ENCODE results near the gene NAGS. TPM values are rescaled to one million over a fixed set of nuclear protein-coding genes. Genes with fewer than 3 reads are reported as not detected.

Gene NAGS
- total and polyA plus RNA-seq, 2 experiments from 2014 or later = 4.2 to 7.2 TPM

DNA sequence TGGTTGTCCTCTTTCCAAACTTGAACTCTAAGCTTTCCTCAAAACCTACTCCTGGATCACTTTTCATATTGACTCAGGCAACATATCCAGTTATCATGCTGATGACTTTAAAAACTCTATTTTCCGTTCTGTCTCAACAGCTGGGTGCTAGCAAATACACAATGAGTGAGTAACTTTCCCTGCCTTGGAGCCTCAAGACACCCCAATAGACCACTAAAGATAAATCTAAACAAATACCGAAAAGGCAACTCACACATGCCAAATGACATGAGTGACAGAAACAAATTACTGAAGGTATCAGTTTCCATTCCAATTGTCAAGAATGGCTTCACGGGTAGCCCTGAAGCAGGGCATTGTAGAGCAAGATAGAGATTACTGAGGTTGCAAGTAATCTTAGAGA is 26.1 kb downstream of the NAGS start:
- H3K27ac Mint-ChIP-seq = no peak overlapping the region
- TF ChIP-seq CREB1 (CRISPR knock-in tag; IDR thresholded peaks at IDR 0.05; ENCODE audit: low read depth) (no peak), NANOG (IDR thresholded peaks at IDR 0.05; ENCODE audit: borderline replicate concordance) (no peak)
- TF ChIP-seq, protein P1, sequence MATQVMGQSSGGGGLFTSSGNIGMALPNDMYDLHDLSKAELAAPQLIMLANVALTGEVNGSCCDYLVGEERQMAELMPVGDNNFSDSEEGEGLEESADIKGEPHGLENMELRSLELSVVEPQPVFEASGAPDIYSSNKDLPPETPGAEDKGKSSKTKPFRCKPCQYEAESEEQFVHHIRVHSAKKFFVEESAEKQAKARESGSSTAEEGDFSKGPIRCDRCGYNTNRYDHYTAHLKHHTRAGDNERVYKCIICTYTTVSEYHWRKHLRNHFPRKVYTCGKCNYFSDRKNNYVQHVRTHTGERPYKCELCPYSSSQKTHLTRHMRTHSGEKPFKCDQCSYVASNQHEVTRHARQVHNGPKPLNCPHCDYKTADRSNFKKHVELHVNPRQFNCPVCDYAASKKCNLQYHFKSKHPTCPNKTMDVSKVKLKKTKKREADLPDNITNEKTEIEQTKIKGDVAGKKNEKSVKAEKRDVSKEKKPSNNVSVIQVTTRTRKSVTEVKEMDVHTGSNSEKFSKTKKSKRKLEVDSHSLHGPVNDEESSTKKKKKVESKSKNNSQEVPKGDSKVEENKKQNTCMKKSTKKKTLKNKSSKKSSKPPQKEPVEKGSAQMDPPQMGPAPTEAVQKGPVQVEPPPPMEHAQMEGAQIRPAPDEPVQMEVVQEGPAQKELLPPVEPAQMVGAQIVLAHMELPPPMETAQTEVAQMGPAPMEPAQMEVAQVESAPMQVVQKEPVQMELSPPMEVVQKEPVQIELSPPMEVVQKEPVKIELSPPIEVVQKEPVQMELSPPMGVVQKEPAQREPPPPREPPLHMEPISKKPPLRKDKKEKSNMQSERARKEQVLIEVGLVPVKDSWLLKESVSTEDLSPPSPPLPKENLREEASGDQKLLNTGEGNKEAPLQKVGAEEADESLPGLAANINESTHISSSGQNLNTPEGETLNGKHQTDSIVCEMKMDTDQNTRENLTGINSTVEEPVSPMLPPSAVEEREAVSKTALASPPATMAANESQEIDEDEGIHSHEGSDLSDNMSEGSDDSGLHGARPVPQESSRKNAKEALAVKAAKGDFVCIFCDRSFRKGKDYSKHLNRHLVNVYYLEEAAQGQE (IDR thresholded peaks at IDR 0.05; ENCODE audit: unreplicated experiment) = no peak
- ATAC-seq = no peak

DNA sequence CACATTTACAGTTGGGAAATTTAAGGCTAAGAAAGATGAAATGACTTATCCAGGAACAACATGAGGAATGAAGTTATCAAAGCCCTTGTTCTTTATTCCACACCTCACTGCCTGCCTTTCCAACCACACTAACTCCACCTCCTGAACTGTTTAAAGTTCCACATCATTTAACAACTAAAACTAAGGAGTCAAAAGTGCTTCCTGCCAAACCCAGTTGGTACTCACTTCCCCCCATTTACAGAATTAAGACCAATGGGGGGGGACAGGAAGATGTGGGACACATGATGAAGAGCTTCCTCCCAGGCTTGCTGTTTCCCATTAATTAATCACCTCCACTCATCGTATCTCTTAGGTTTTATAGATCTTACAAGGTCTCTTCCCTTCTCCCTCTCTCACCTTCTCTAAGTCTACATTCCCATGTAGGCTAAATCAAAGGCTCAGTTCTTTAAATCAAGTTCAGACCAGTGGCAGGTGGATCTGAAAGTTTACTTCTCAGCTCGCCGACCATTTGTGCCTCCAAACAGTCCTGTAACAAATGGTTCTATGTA is 29.5 kb downstream of the NAGS start:
- Mint-ChIP-seq H3K36me3 (ENCODE audit: low read depth) (peaks cover 68% of the 10 kb centered on the region), H3K27me3 (ENCODE audit: insufficient read depth, low read depth, poor library complexity) (peaks cover 2% of the 10 kb centered on the region), H3K27ac (no peak overlapping the region), H3K4me1 (no peaks in the 10 kb centered on the region), H3K4me3 (no peak overlapping the region), H3K9me3 (no peaks in the 10 kb centered on the region)
- no peak overlapping the region for H3K4me2 ChIP-seq
- no peak for DNase-seq (ENCODE audit: low spot score)
- no peak overlapping the region for H2AFZ ChIP-seq
- peaks cover 36% of the 10 kb centered on the region for H3K36me3 ChIP-seq (ENCODE audit: insufficient read depth)
- peaks cover 26% of the 10 kb centered on the region for H4K20me1 ChIP-seq (replicated peaks; ENCODE audit: insufficient read depth)
- H3K27me3 ChIP-seq (ENCODE audit: insufficient read depth) = no peaks in the 10 kb centered on the region
- no peak overlapping the region for H3K27ac ChIP-seq (ENCODE audit: low read depth)
- no peak overlapping the region for H3K4me3 ChIP-seq
- peaks cover 14% of the 10 kb centered on the region for H3K79me2 ChIP-seq (replicated peaks; ENCODE audit: insufficient read depth)
- H3K9me2 ChIP-seq (ENCODE audit: insufficient read depth) = no peaks in the 10 kb centered on the region
- H3K4me1 ChIP-seq (ENCODE audit: insufficient read depth) = no peaks in the 10 kb centered on the region
- ATAC-seq = no peak
- peaks cover 16% of the 10 kb centered on the region for H3F3A ChIP-seq (replicated peaks; ENCODE audit: low read depth)
- no peak for TF ChIP-seq POLR2AphosphoS5 (IDR thresholded peaks at IDR 0.05; ENCODE audit: low read depth)
- TF ChIP-seq, protein P2, sequence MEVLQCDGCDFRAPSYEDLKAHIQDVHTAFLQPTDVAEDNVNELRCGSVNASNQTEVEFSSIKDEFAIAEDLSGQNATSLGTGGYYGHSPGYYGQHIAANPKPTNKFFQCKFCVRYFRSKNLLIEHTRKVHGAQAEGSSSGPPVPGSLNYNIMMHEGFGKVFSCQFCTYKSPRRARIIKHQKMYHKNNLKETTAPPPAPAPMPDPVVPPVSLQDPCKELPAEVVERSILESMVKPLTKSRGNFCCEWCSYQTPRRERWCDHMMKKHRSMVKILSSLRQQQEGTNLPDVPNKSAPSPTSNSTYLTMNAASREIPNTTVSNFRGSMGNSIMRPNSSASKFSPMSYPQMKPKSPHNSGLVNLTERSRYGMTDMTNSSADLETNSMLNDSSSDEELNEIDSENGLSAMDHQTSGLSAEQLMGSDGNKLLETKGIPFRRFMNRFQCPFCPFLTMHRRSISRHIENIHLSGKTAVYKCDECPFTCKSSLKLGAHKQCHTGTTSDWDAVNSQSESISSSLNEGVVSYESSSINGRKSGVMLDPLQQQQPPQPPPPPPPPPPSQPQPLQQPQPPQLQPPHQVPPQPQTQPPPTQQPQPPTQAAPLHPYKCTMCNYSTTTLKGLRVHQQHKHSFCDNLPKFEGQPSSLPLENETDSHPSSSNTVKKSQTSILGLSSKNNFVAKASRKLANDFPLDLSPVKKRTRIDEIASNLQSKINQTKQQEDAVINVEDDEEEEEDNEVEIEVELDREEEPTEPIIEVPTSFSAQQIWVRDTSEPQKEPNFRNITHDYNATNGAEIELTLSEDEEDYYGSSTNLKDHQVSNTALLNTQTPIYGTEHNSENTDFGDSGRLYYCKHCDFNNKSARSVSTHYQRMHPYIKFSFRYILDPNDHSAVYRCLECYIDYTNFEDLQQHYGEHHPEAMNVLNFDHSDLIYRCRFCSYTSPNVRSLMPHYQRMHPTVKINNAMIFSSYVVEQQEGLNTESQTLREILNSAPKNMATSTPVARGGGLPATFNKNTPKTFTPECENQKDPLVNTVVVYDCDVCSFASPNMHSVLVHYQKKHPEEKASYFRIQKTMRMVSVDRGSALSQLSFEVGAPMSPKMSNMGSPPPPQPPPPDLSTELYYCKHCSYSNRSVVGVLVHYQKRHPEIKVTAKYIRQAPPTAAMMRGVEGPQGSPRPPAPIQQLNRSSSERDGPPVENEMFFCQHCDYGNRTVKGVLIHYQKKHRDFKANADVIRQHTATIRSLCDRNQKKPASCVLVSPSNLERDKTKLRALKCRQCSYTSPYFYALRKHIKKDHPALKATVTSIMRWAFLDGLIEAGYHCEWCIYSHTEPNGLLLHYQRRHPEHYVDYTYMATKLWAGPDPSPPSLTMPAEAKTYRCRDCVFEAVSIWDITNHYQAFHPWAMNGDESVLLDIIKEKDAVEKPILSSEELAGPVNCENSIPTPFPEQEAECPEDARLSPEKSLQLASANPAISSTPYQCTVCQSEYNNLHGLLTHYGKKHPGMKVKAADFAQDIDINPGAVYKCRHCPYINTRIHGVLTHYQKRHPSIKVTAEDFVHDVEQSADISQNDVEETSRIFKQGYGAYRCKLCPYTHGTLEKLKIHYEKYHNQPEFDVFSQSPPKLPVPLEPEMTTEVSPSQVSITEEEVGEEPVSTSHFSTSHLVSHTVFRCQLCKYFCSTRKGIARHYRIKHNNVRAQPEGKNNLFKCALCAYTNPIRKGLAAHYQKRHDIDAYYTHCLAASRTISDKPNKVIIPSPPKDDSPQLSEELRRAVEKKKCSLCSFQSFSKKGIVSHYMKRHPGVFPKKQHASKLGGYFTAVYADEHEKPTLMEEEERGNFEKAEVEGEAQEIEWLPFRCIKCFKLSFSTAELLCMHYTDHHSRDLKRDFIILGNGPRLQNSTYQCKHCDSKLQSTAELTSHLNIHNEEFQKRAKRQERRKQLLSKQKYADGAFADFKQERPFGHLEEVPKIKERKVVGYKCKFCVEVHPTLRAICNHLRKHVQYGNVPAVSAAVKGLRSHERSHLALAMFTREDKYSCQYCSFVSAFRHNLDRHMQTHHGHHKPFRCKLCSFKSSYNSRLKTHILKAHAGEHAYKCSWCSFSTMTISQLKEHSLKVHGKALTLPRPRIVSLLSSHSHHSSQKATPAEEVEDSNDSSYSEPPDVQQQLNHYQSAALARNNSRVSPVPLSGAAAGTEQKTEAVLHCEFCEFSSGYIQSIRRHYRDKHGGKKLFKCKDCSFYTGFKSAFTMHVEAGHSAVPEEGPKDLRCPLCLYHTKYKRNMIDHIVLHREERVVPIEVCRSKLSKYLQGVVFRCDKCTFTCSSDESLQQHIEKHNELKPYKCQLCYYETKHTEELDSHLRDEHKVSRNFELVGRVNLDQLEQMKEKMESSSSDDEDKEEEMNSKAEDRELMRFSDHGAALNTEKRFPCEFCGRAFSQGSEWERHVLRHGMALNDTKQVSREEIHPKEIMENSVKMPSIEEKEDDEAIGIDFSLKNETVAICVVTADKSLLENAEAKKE (CRISPR knock-in tag; IDR thresholded peaks at IDR 0.05) = no peak
- TF ChIP-seq ZNF331 (CRISPR knock-in tag; IDR thresholded peaks at IDR 0.05; ENCODE audit: low read depth) = no peak
- no peak for TF ChIP-seq EZH2phosphoT487 (IDR thresholded peaks at IDR 0.05; ENCODE audit: unreplicated experiment)
- no peak for TF ChIP-seq NANOG (IDR thresholded peaks at IDR 0.05; ENCODE audit: borderline replicate concordance)
- TF ChIP-seq, protein P3, sequence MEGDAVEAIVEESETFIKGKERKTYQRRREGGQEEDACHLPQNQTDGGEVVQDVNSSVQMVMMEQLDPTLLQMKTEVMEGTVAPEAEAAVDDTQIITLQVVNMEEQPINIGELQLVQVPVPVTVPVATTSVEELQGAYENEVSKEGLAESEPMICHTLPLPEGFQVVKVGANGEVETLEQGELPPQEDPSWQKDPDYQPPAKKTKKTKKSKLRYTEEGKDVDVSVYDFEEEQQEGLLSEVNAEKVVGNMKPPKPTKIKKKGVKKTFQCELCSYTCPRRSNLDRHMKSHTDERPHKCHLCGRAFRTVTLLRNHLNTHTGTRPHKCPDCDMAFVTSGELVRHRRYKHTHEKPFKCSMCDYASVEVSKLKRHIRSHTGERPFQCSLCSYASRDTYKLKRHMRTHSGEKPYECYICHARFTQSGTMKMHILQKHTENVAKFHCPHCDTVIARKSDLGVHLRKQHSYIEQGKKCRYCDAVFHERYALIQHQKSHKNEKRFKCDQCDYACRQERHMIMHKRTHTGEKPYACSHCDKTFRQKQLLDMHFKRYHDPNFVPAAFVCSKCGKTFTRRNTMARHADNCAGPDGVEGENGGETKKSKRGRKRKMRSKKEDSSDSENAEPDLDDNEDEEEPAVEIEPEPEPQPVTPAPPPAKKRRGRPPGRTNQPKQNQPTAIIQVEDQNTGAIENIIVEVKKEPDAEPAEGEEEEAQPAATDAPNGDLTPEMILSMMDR (conservative IDR thresholded peaks at IDR 0.05; ENCODE audit: low read depth in 2 of 2) = no peak
- TF ChIP-seq EZH2 (IDR thresholded peaks at IDR 0.05; ENCODE audit: low read depth, unreplicated experiment) = no peak

More for the DNA sequence above, 26.1 kb downstream of the NAGS start:
- H3K4me1 Mint-ChIP-seq = no peaks in the 10 kb centered on the region
- H3K27me3 ChIP-seq (ENCODE audit: insufficient read depth) = no peaks in the 10 kb centered on the region
- H3K27me3 Mint-ChIP-seq (ENCODE audit: insufficient read depth, low read depth, poor library complexity) = peaks cover 2% of the 10 kb centered on the region
- no peak overlapping the region for H3K4me2 ChIP-seq
- H3F3A ChIP-seq (replicated peaks; ENCODE audit: low read depth) = peaks cover 16% of the 10 kb centered on the region
- H3K36me3 ChIP-seq (ENCODE audit: insufficient read depth) = peaks cover 10% of the 10 kb centered on the region
- DNase-seq (ENCODE audit: low spot score) = no peak
- H3K36me3 Mint-ChIP-seq (ENCODE audit: low read depth) = peaks cover 43% of the 10 kb centered on the region
- H3K9me3 Mint-ChIP-seq = no peaks in the 10 kb centered on the region
- no peaks in the 10 kb centered on the region for H3K4me1 ChIP-seq (ENCODE audit: insufficient read depth)
- 0 out of 2 replicates have a peak, but pooled peaks cover 2% of the 10 kb centered on the region for H3K79me2 ChIP-seq (replicated peaks; ENCODE audit: insufficient read depth)
- H3K9me2 ChIP-seq (ENCODE audit: insufficient read depth) = no peaks in the 10 kb centered on the region
- H3K4me3 ChIP-seq = no peak overlapping the region
- peaks cover 22% of the 10 kb centered on the region for H4K20me1 ChIP-seq (replicated peaks; ENCODE audit: insufficient read depth)
- no peak overlapping the region for H3K27ac ChIP-seq (ENCODE audit: low read depth)
- H2AFZ ChIP-seq = no peak overlapping the region
- no peak overlapping the region for H3K4me3 Mint-ChIP-seq
